Breast epithelium (tissue), 4 donors: ENCODE measurements around the gene C6orf120. TPM values are rescaled to one million over a fixed set of nuclear protein-coding genes. Genes with fewer than 3 reads are reported as not detected.

Source experiments
- DNase-seq, 2 donors: peaks; one replicate each; pipeline ENCODE4 v3.0.0-alpha.2; 2019; ENCODE audit warnings: low spot score in 2 of 2
- H3K27ac ChIP-seq, 2 donors: fragments of 200-600 bp; sonication (generic) in 1 of 2; one replicate each; pipeline ENCODE4 v1.5.1; 2016 to 2019; ENCODE audit warnings: mild to moderate bottlenecking in 1 of 2
- H3K27me3 ChIP-seq, 2 donors: fragments of 200-600 bp; sonication (generic) in 1 of 2; one replicate each; pipeline versions ENCODE4 v1.5.1 to v1.6.0; 2017 to 2019; ENCODE audit warnings: control low read depth in 1 of 2, mild to moderate bottlenecking in 1 of 2
- H3K36me3 ChIP-seq: fragments of 200-600 bp; one replicate; pipeline ENCODE4 v1.5.1; 2019
- H3K4me1 ChIP-seq, 2 donors: fragments of 200-600 bp; sonication (generic); one replicate each; pipeline ENCODE4 v1.5.1; 2016 to 2019; ENCODE audit warnings: control low read depth in 1 of 2
- H3K4me3 ChIP-seq, 3 donors: fragments of 200-600 bp; sonication (generic); 1 replicate in 2 of 3; 2 replicates in 1 of 3; pipeline ENCODE4 v1.5.1; 2016 to 2019; ENCODE audit warnings: mild to moderate bottlenecking in 3 of 3, moderate library complexity in 2 of 3
- H3K9me3 ChIP-seq, 2 donors: fragments of 200-600 bp; sonication (generic) in 1 of 2; one replicate each; pipeline ENCODE4 v1.5.1; 2016 to 2019; ENCODE audit warnings: control low read depth in 1 of 2
- CTCF ChIP-seq, 3 donors: fragments of 450-650 bp; IDR thresholded peaks; one replicate each; pipeline ENCODE4 v1.5.1; 2016 to 2017; ENCODE audit warnings: antibody characterized with exemption in 3 of 3, mild to moderate bottlenecking in 3 of 3, moderate library complexity in 3 of 3
- POLR2A ChIP-seq: fragments of 450-650 bp; IDR thresholded peaks from one replicate; pipeline ENCODE4 v1.6.1; 2016; ENCODE audit warnings: antibody characterized with exemption, mild to moderate bottlenecking, moderate library complexity
- POLR2AphosphoS5 ChIP-seq, 3 donors: sonication (generic); formaldehyde crosslinking; IDR thresholded peaks; one replicate each; pipeline ENCODE4 v1.6.1; 2017; ENCODE audit warnings: antibody characterized with exemption in 3 of 3
- intact Hi-C: fragments of 100-400 bp; cut with DNase I; formaldehyde crosslinking; loops from one replicate; pipeline ENCODE4 v1.15.1; 2023; ENCODE audit warnings: low total_unique reads
- total RNA-seq, 3 donors: library from RNA; depleted of rRNA; stranded (reverse); fragments of >200 nt; gene quantifications; one replicate each; pipeline ENCODE4 v1.1.0, GENCODE V29; 2016

Gene C6orf120
- total RNA-seq, 3 donors from 2014 or later: 29.5 to 49.0 (median 33.4) TPM

- intact Hi-C loops: no loop called here
- Histone ChIP-seq H3K27ac (no peak overlapping the region), H3K9me3 (no peaks in the 10 kb centered on the region), H3K27me3 (no peaks in the 10 kb centered on the region), H3K4me1 (no peaks in the 10 kb centered on the region), H3K4me3 (no peak overlapping the region), H3K36me3 (no peaks in the 10 kb centered on the region)
- DNase-seq: no peak
- TF ChIP-seq POLR2AphosphoS5 (IDR thresholded peaks at IDR 0.05) (no peak), POLR2A (no peak), CTCF (IDR thresholded peaks at IDR 0.05) (no peak)
Measured at GRCh38 chr6:169668203-169668847, 33.6 kb upstream of the C6orf120 start.

GRCh38 chr6:169669147-169669546, 32.8 kb upstream of the C6orf120 start:
- no peaks in the 10 kb centered on the region for H3K36me3 ChIP-seq
- H3K4me1 ChIP-seq: no peaks in the 10 kb centered on the region
- no peak for DNase-seq
- intact Hi-C loops: no loop called here
- H3K4me3 ChIP-seq: no peak overlapping the region
- H3K9me3 ChIP-seq: no peaks in the 10 kb centered on the region
- TF ChIP-seq CTCF (IDR thresholded peaks at IDR 0.05) (no peak), POLR2AphosphoS5 (IDR thresholded peaks at IDR 0.05) (no peak), POLR2A (no peak)
- H3K27ac ChIP-seq: peak overlapping the region in 1 of 2 donors; percentile 46
- no peaks in the 10 kb centered on the region for H3K27me3 ChIP-seq

GRCh38 chr6:169669889-169670288, 32.0 kb upstream of the C6orf120 start:
- H3K9me3 ChIP-seq: no peaks in the 10 kb centered on the region
- intact Hi-C loops: no loop called here
- H3K4me1 ChIP-seq: no peaks in the 10 kb centered on the region
- H3K36me3 ChIP-seq: no peaks in the 10 kb centered on the region
- no peak overlapping the region for H3K4me3 ChIP-seq
- no peak for DNase-seq
- H3K27ac ChIP-seq: peak overlapping the region in 1 of 2 donors; percentile 46
- no peaks in the 10 kb centered on the region for H3K27me3 ChIP-seq
- TF ChIP-seq POLR2A: no peak
- TF ChIP-seq CTCF (IDR thresholded peaks at IDR 0.05): no peak
- TF ChIP-seq POLR2AphosphoS5 (IDR thresholded peaks at IDR 0.05): no peak

- Histone ChIP-seq H3K27me3 (no peaks in the 10 kb centered on the region), H3K4me1 (no peaks in the 10 kb centered on the region), H3K36me3 (no peaks in the 10 kb centered on the region), H3K4me3 (no peak overlapping the region), H3K9me3 (no peaks in the 10 kb centered on the region), H3K27ac (no peak overlapping the region)
- intact Hi-C loops: no loop called here
- TF ChIP-seq POLR2A: no peak
- no peak for TF ChIP-seq POLR2AphosphoS5 (IDR thresholded peaks at IDR 0.05)
- no peak for TF ChIP-seq CTCF (IDR thresholded peaks at IDR 0.05)
- no peak for DNase-seq
Measured at GRCh38 chr6:169671563-169671962, 30.4 kb upstream of the C6orf120 start.

GRCh38 chr6:169675011-169675410, 26.9 kb upstream of the C6orf120 start:
- TF ChIP-seq POLR2AphosphoS5 (IDR thresholded peaks at IDR 0.05): no peak
- no peak for TF ChIP-seq CTCF (IDR thresholded peaks at IDR 0.05)
- no peak for TF ChIP-seq POLR2A
- Histone ChIP-seq H3K4me1 (no peaks in the 10 kb centered on the region), H3K27ac (no peak overlapping the region), H3K4me3 (no peak overlapping the region), H3K9me3 (no peaks in the 10 kb centered on the region), H3K27me3 (no peaks in the 10 kb centered on the region), H3K36me3 (no peaks in the 10 kb centered on the region)
- intact Hi-C loops: no loop called here
- DNase-seq: no peak
